Endothelial cell of umbilical vein (primary cell): Measurements from ENCODE around the gene MCRIP1. TPM values are rescaled to one million over a fixed set of nuclear protein-coding genes. Genes with fewer than 3 reads are reported as not detected.

Experiments
- BruUV-seq: library from RNA; stranded (reverse); fragments of 400-500 nt; replicated peaks from 2 replicates; lab custom pipeline; 2021; lab: Mats Ljungman, UMichigan
- CTCF ChIA-PET: fragments of 300-600, 350-600 bp; sonication (Branson Sonifier 250); formaldehyde crosslinking; loops from one replicate; lab custom pipeline; 2021; ENCODE audit warnings: antibody characterized with exemption, inconsistent platforms; lab: Charles Lee
- POLR2A ChIA-PET: fragments of 300-600, 350-600 bp; sonication (Branson Sonifier 250); formaldehyde crosslinking; loops from one replicate; lab custom pipeline; 2021; ENCODE audit warnings: antibody characterized with exemption, inconsistent platforms; lab: Charles Lee
- DNase-seq: peaks from one replicate; pipeline ENCODE4 v3.0.0-alpha.2; 2011; ENCODE audit warnings: low read depth, low spot score
- FAIRE-seq: peaks from 2 replicates; lab custom pipeline; 2011; peaks lifted over from hg19 to GRCh38; lab: Jason Lieb, UNC
- H2AFZ ChIP-seq: 2 replicates; pipeline ENCODE4 v1.6.0; 2012; ENCODE audit warnings: low read depth, low read length, control low read depth, inconsistent platforms
- H3K27ac ChIP-seq: 2 replicates; pipeline ENCODE4 v1.5.1; 2011; ENCODE audit warnings: low read depth, mild to moderate bottlenecking, control low read depth, low read length, moderate library complexity; ENCODE audit not compliant: insufficient read depth
- H3K27me3 ChIP-seq, 2 experiments: 2 replicates each; pipeline versions ENCODE4 v1.6.0 to v1.6.1; 2011; ENCODE audit warnings: low read length in 2 of 2, mixed read lengths in 1 of 2; ENCODE audit not compliant: control insufficient read depth in 2 of 2, insufficient read depth in 2 of 2
- H3K36me3 ChIP-seq, 2 experiments: 2 replicates in 1 of 2; 3 replicates in 1 of 2; pipeline ENCODE4 v1.5.1; 2011; ENCODE audit warnings: low read length in 2 of 2, mild to moderate bottlenecking in 1 of 2, moderate library complexity in 1 of 2; ENCODE audit not compliant: control insufficient read depth in 2 of 2, insufficient read depth in 2 of 2; ENCODE audit errors: extremely low read depth in 1 of 2
- H3K4me1 ChIP-seq: 3 replicates; pipeline ENCODE4 v1.5.1; 2011; ENCODE audit warnings: mild to moderate bottlenecking, low read length; ENCODE audit not compliant: control insufficient read depth, insufficient read depth; ENCODE audit errors: extremely low read depth
- H3K4me2 ChIP-seq: 2 replicates; pipeline ENCODE4 v1.6.1; 2011; ENCODE audit warnings: low read length, control low read depth, mixed read lengths; ENCODE audit not compliant: insufficient read depth
- H3K4me3 ChIP-seq, 3 experiments: fragments of 200-600 bp in 1 of 3; sonication (generic), shearing (Covaris generic) in 1 of 3; replicated peaks in 1 of 3; 2 replicates each; pipeline ENCODE4 v1.5.1; 2011 to 2016; ENCODE audit warnings: control low read depth in 3 of 3, low read length in 3 of 3, mild to moderate bottlenecking in 2 of 3, inconsistent platforms in 1 of 3, low read depth in 1 of 3, moderate library complexity in 1 of 3; ENCODE audit not compliant: insufficient read depth in 1 of 3
- H3K79me2 ChIP-seq: 2 replicates; pipeline ENCODE4 v1.6.0; 2012; ENCODE audit warnings: low read length, inconsistent platforms; ENCODE audit not compliant: control insufficient read depth, insufficient read depth
- H3K9ac ChIP-seq: replicated peaks from 2 replicates; pipeline ENCODE3; 2011; ENCODE audit warnings: low read length, control low read depth; ENCODE audit not compliant: insufficient read depth; ENCODE audit errors: extremely low read depth
- H3K9me1 ChIP-seq: replicated peaks from 3 replicates; pipeline ENCODE4 v1.6.0; 2011; ENCODE audit warnings: mild to moderate bottlenecking, low read length; ENCODE audit not compliant: control insufficient read depth, insufficient read depth; ENCODE audit errors: extremely low read depth
- H3K9me3 ChIP-seq: replicated peaks from 2 replicates; pipeline ENCODE4 v1.5.1; 2012; ENCODE audit warnings: low read length, inconsistent platforms; ENCODE audit not compliant: control insufficient read depth, insufficient read depth
- H4K20me1 ChIP-seq: replicated peaks from 2 replicates; pipeline ENCODE3; 2011; ENCODE audit warnings: mild to moderate bottlenecking, low read length; ENCODE audit not compliant: control insufficient read depth, insufficient read depth; ENCODE audit errors: extremely low read depth
- EZH2 ChIP-seq: IDR thresholded peaks from 2 replicates; pipeline ENCODE4 v1.6.1; 2012; ENCODE audit warnings: borderline replicate concordance, low read depth, mild to moderate bottlenecking, moderate library complexity, low read length, inconsistent platforms; ENCODE audit not compliant: severe bottlenecking
- FOS ChIP-seq: IDR thresholded peaks from 2 replicates; pipeline ENCODE4 v1.6.1; 2011; ENCODE audit warnings: mild to moderate bottlenecking, low read length, moderate library complexity, borderline replicate concordance; ENCODE audit not compliant: insufficient read depth
- GATA2 ChIP-seq: IDR thresholded peaks from 2 replicates; pipeline ENCODE4 v1.7.0; 2011; ENCODE audit warnings: low read depth, mild to moderate bottlenecking, moderate library complexity, mixed read lengths, low read length; ENCODE audit not compliant: insufficient read length, insufficient read depth
- MYC ChIP-seq: IDR thresholded peaks from one replicate; pipeline ENCODE4 v1.6.1; 2011; ENCODE audit warnings: mild to moderate bottlenecking, low read depth, low read length
- POLR2A ChIP-seq: IDR thresholded peaks from 2 replicates; pipeline ENCODE4 v1.6.1; 2012; ENCODE audit warnings: low read depth, mild to moderate bottlenecking, control low read depth, low read length
- POLR2AphosphoS5 ChIP-seq: IDR thresholded peaks from 2 replicates; pipeline ENCODE4 v1.6.1; 2012; ENCODE audit warnings: low read depth, mild to moderate bottlenecking, control low read depth, low read length, moderate library complexity; ENCODE audit not compliant: insufficient read depth
- dilution Hi-C: fragments of 300-500 bp; cut with MboI; formaldehyde crosslinking; loops from one replicate; pipeline ENCODE4 v1.15.0; 2019; ENCODE audit warnings: low sequenced_read_pairs; ENCODE audit not compliant: extremely low pct_ligation_motif_present
- intact Hi-C: fragments of 100-400 bp; cut with micrococcal nuclease; formaldehyde crosslinking; loops from one replicate; pipeline ENCODE4 v1.10.0; 2022
- polyA plus RNA-seq, 4 experiments: library from polyadenylated mRNA; depleted of rRNA in 3 of 4; stranded (reverse) in 3 of 4; unstranded in 1 of 4; fragments of >200 nt; gene quantifications; 2 replicates each; pipeline versions ENCODE4 v1.2.1 to v1.2.3, GENCODE V29; 2011 to 2012; ENCODE audit warnings: missing spikeins in 1 of 4
- total RNA-seq: library from RNA; stranded (reverse); gene quantifications from 2 replicates; pipeline ENCODE4 v1.2.3, GENCODE V29; 2021

The MCRIP1 gene
- total and polyA plus RNA-seq, 2 donors (not counting 3 experiments of a cell fraction or from before 2014, with no cell fraction given), result 121 to 205 TPM

- Histone ChIP-seq H3K36me3 (no peaks in the 10 kb centered on the region), H3K9me3 (no peaks in the 10 kb centered on the region), H3K27me3 (peaks cover 25 to 36% of the 10 kb centered on the region in 2 experiments), H3K4me2 (no peak within 1 kb of the TSS), H2AFZ (no peak within 1 kb of the TSS), H3K9ac (no peak within 1 kb of the TSS), H3K79me2 (no peaks in the 10 kb centered on the region), H3K27ac (no peak within 1 kb of the TSS), H3K9me1 (no peaks in the 10 kb centered on the region), H3K4me3 (no peak within 1 kb of the TSS), H4K20me1 (no peaks in the 10 kb centered on the region), H3K4me1 (no peaks in the 10 kb centered on the region)
- TF ChIP-seq POLR2AphosphoS5 (no peak), MYC (no peak), EZH2 (peak; percentile 77), GATA2 (no peak), FOS (no peak), POLR2A (no peak)
- CTCF ChIA-PET, result no interaction called here
- POLR2A ChIA-PET, result no interaction called here
- intact Hi-C loops, result no loop called here
- BruUV-seq, result no TSS peak
- no peak for FAIRE-seq
- dilution Hi-C loops, result no loop called here
- DNase-seq, result no peak
Measured at GRCh38 chr17:81803728-81804558, 29.1 kb downstream of the MCRIP1 start, which contains the start of gene GCGR. TSS of gene GCGR (plus strand) at chr17:81804150. CDS start at chr17:81809019, 4,869 bp downstream.

GRCh38 chr17:81802856-81803643 lies 30.0 kb downstream of the MCRIP1 start:
- no peak for FAIRE-seq
- Histone ChIP-seq H3K36me3 (no peaks in the 10 kb centered on the region), H3K4me2 (no peak overlapping the region), H2AFZ (no peak overlapping the region), H4K20me1 (no peaks in the 10 kb centered on the region), H3K9ac (no peak overlapping the region), H3K9me3 (no peaks in the 10 kb centered on the region), H3K79me2 (no peaks in the 10 kb centered on the region), H3K9me1 (no peaks in the 10 kb centered on the region), H3K4me3 (no peak overlapping the region), H3K27ac (no peak overlapping the region), H3K27me3 (peaks cover 25 to 36% of the 10 kb centered on the region in 2 experiments), H3K4me1 (no peaks in the 10 kb centered on the region)
- TF ChIP-seq EZH2 (peak; percentile 28), GATA2 (no peak)
- dilution Hi-C loops, result no loop called here
- POLR2A ChIA-PET, result no interaction called here
- CTCF ChIA-PET, result no interaction called here
- intact Hi-C loops, result no loop called here
- no TSS peak for BruUV-seq
- DNase-seq, result no peak
